ENCODE measurements around the gene CPEB4.

GRCh38 chr5:173928871-173929574, 40.9 kb downstream of the CPEB4 start:
- TF ChIP-seq POLR2AphosphoS5 (IDR thresholded peaks at IDR 0.05; ENCODE audit: low read depth), result no peak
- TF ChIP-seq CTCF (conservative IDR thresholded peaks at IDR 0.05; ENCODE audit: low read depth in 2 of 2), result no peak
- no peak for TF ChIP-seq ETS1 (IDR thresholded peaks at IDR 0.05)
- TF ChIP-seq EZH2phosphoT487 (IDR thresholded peaks at IDR 0.05; ENCODE audit: unreplicated experiment), result no peak
- TF ChIP-seq REST (IDR thresholded peaks at IDR 0.05; ENCODE audit: unreplicated experiment), result no peak
- no peak for TF ChIP-seq EZH2 (IDR thresholded peaks at IDR 0.05; ENCODE audit: low read depth, unreplicated experiment)
- TF ChIP-seq CREB1 (CRISPR knock-in tag; IDR thresholded peaks at IDR 0.05; ENCODE audit: low read depth), result no peak
- no peak for TF ChIP-seq JUNB (IDR thresholded peaks at IDR 0.05; ENCODE audit: unreplicated experiment)
- no peak for TF ChIP-seq STAT1 (IDR thresholded peaks at IDR 0.05; ENCODE audit: unreplicated experiment)
- no peak for TF ChIP-seq ZNF331 (CRISPR knock-in tag; IDR thresholded peaks at IDR 0.05; ENCODE audit: low read depth)
- TF ChIP-seq NANOG (IDR thresholded peaks at IDR 0.05; ENCODE audit: borderline replicate concordance), result no peak
- TF ChIP-seq ZNF114 (CRISPR knock-in tag; IDR thresholded peaks at IDR 0.05), result no peak
